Measurements from ENCODE around the gene SSX4B.
"Not testable (repeated sequence)": the region's sequence is repeated elsewhere in the genome, so short reads cannot be mapped to it uniquely, and the experiment has no call there.

SSX4B gene

DNA sequence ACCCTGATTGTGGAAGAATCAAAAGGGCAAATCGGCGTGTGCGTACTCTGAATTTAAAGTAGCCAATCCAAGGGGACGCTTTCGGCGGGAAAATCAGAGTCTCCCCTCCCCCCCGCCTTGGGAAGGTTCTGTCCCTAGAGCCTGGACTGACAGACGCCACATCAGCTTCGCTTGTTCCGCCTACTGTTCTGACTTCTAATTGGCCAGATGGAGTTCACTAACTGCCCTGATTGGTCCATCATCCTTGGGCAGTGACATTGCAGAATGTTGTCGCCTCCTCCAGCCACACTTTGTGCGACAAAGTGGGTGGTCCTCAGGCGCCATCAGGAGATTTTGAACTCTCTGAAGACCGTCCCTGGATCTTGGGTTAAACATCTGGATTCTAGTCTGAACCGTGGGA, at the start of gene SSX4B:
Gene SSX4B (minus strand): TSS at position 101 of the 400 bp plus-strand sequence. CDS start 588 bp downstream, outside the sequence.
- not testable (repeated sequence) for H3K4me3 ChIP-seq (replicated peaks; ENCODE audit: low read depth, low read length); DNase-seq (ENCODE audit: low read depth)

DNA sequence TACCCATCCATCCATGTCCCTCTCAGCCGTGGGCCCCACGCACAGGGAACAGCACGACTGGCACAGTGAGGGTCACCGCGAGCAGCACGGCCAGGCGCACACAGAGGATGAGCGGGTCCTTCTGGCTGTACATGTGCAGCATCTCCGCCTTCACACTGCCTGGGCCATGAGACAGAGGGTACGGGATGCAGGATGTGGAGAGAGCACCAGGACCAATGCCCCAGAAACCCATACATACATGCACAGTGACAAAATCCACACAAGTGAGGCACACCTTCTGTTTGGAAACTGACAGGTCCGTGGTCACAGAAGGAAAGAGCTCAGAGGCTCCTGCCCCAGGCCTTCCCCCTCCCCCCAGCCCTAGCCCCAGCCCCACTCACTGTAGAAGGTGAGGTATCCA, 48.8 kb upstream of the SSX4B start:
- DNase-seq (ENCODE audit: low read depth), result no peak
- no peak overlapping the region for H3K4me3 ChIP-seq (replicated peaks; ENCODE audit: low read depth, low read length)
- TF ChIP-seq, protein P1, sequence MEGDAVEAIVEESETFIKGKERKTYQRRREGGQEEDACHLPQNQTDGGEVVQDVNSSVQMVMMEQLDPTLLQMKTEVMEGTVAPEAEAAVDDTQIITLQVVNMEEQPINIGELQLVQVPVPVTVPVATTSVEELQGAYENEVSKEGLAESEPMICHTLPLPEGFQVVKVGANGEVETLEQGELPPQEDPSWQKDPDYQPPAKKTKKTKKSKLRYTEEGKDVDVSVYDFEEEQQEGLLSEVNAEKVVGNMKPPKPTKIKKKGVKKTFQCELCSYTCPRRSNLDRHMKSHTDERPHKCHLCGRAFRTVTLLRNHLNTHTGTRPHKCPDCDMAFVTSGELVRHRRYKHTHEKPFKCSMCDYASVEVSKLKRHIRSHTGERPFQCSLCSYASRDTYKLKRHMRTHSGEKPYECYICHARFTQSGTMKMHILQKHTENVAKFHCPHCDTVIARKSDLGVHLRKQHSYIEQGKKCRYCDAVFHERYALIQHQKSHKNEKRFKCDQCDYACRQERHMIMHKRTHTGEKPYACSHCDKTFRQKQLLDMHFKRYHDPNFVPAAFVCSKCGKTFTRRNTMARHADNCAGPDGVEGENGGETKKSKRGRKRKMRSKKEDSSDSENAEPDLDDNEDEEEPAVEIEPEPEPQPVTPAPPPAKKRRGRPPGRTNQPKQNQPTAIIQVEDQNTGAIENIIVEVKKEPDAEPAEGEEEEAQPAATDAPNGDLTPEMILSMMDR (IDR thresholded peaks at IDR 0.05; ENCODE audit: low read length, missing control alignments), result no peak

- DNase-seq (ENCODE audit: low read depth), result no peak
- TF ChIP-seq, protein P1 (IDR thresholded peaks at IDR 0.05; ENCODE audit: low read length, missing control alignments), result no peak
- H3K4me3 ChIP-seq (replicated peaks; ENCODE audit: low read depth, low read length), result no peak overlapping the region
Measured at GRCh38 chrX:48460031-48460430, 48.3 kb upstream of the SSX4B start.

GRCh38 chrX:48459483-48459882, 47.7 kb upstream of the SSX4B start:
- no peak for DNase-seq (ENCODE audit: low read depth)
- TF ChIP-seq, protein P1 (IDR thresholded peaks at IDR 0.05; ENCODE audit: low read length, missing control alignments), result no peak
- H3K4me3 ChIP-seq (replicated peaks; ENCODE audit: low read depth, low read length), result no peak overlapping the region

- TF ChIP-seq, protein P1 (IDR thresholded peaks at IDR 0.05; ENCODE audit: low read length, missing control alignments), result no peak
- no peak overlapping the region for H3K4me3 ChIP-seq (replicated peaks; ENCODE audit: low read depth, low read length)
- no peak for DNase-seq (ENCODE audit: low read depth)
Measured at GRCh38 chrX:48458711-48459110, 47.0 kb upstream of the SSX4B start.

GRCh38 chrX:48456628-48457331, 45.0 kb upstream of the SSX4B start:
- TF ChIP-seq, protein P1 (IDR thresholded peaks at IDR 0.05; ENCODE audit: low read length, missing control alignments), result no peak
- DNase-seq (ENCODE audit: low read depth), result no peak
- H3K4me3 ChIP-seq (replicated peaks; ENCODE audit: low read depth, low read length), result no peak overlapping the region

DNA sequence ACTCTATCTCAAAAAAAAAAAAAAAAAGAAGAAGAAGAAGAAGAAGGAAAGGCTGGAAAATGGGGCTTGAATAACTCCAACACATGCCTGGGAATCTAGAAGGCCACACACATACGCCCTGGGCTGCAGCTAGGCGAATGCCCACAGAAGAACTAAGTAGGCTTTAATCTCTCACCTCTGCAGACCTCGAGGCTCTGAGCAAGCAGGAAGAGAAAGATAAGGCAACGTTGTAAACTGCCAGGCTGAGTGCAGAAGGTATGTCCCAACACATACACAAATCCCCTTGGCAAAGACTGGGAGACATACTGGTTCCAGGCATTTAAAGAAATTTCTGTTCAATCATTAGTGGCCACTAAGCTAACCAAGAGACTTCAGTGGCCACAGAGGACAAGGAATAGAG, 39.9 kb upstream of the SSX4B start:
- DNase-seq (ENCODE audit: low read depth), result no peak
- no peak overlapping the region for H3K4me3 ChIP-seq (replicated peaks; ENCODE audit: low read depth, low read length)
- TF ChIP-seq, protein P1 (IDR thresholded peaks at IDR 0.05; ENCODE audit: low read length, missing control alignments), result no peak
